ENCODE measurements around the gene PIGM. TPM values are rescaled to one million over a fixed set of nuclear protein-coding genes. Genes with fewer than 3 reads are reported as not detected.

Gene PIGM
- total RNA-seq, 2 experiments from 2014 or later: 3.9 to 4.0 TPM

DNA sequence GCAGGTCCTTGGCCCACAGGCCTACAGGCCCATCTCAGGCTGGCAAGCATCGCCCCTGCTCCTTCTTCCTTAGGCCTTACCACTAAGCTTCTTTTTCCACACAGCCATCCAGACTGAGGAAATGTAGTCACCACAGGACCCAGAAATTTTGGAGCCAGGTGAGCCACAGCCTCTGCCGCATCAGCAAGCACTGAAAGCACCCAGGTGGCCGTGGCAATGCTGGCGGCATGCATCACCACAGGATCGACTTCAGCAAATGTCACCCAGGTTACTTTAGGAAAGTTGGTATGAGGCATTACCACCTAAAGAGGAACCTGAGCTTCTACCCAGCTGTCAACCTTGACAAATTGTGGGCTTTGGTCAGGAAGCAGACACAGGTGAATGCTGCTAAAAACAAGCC is 11.6 kb downstream of the PIGM start:
- Mint-ChIP-seq H3K27me3 (peaks cover 6% of the 10 kb centered on the region), H3K4me3 (no peak overlapping the region), H3K9me3 (no peaks in the 10 kb centered on the region), H3K27ac (no peak overlapping the region), H3K4me1 (ENCODE audit: low read depth) (peaks cover 6% of the 10 kb centered on the region), H3K36me3 (ENCODE audit: low read depth) (no peaks in the 10 kb centered on the region)
- ATAC-seq (no peak), DNase-seq (no peak)
- intact Hi-C loops (cut with micrococcal nuclease): no loop called here
- CTCF ChIA-PET: interaction anchor here (1.1 to 12.3 kb wide), 5 partner anchors 13 to 84 kb away, joined by 3 to 142 read pairs (median 3); no protein-coding TSS in a partner anchor
- POLR2A ChIA-PET: interaction anchor here (1.0 to 1.3 kb wide), 2 partner anchors 11 to 48 kb away, joined by 3 to 5 read pairs; no protein-coding TSS in a partner anchor
- TF ChIP-seq, protein P1, sequence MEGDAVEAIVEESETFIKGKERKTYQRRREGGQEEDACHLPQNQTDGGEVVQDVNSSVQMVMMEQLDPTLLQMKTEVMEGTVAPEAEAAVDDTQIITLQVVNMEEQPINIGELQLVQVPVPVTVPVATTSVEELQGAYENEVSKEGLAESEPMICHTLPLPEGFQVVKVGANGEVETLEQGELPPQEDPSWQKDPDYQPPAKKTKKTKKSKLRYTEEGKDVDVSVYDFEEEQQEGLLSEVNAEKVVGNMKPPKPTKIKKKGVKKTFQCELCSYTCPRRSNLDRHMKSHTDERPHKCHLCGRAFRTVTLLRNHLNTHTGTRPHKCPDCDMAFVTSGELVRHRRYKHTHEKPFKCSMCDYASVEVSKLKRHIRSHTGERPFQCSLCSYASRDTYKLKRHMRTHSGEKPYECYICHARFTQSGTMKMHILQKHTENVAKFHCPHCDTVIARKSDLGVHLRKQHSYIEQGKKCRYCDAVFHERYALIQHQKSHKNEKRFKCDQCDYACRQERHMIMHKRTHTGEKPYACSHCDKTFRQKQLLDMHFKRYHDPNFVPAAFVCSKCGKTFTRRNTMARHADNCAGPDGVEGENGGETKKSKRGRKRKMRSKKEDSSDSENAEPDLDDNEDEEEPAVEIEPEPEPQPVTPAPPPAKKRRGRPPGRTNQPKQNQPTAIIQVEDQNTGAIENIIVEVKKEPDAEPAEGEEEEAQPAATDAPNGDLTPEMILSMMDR (IDR thresholded peaks at IDR 0.05): no peak

DNA sequence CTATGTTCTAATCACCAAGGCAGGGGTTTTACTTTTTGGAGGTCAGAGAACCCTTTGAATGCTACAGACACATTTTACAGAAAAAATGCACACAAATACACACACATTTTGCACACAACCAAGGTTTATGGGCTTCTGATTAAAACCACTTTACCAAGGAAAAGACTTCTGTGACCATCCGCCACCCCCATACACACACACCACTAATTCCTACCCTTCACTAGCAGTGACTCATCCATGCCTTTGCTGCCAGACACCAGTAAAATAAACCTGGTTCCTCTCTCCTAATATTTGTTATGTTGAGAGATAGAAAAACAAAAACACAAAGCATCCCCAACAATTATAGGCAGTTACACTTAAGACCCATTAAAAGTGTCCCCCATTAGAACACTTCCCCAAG is 12.9 kb downstream of the PIGM start:
- intact Hi-C loops (cut with micrococcal nuclease): no loop called here
- peak; percentile 15 for DNase-seq
- H3K27me3 Mint-ChIP-seq: peaks cover 6% of the 10 kb centered on the region
- ChIA-PET CTCF (interaction anchor here (1.0 to 12.3 kb wide), 3 partner anchors 12 to 61 kb away, joined by 3 to 142 read pairs (median 5); no protein-coding TSS in a partner anchor), POLR2A (interaction anchor here (1.6 kb wide), 1 partner anchor 94 kb away, joined by 4 read pairs; no protein-coding TSS in a partner anchor)
- ATAC-seq: peak; percentile 47
- H3K27ac Mint-ChIP-seq: no peak overlapping the region
- peaks cover 4% of the 10 kb centered on the region for H3K4me1 Mint-ChIP-seq (ENCODE audit: low read depth)
- no peaks in the 10 kb centered on the region for H3K36me3 Mint-ChIP-seq (ENCODE audit: low read depth)
- TF ChIP-seq, protein P1 (IDR thresholded peaks at IDR 0.05): no peak
- H3K4me3 Mint-ChIP-seq: no peak overlapping the region
- no peaks in the 10 kb centered on the region for H3K9me3 Mint-ChIP-seq

DNA sequence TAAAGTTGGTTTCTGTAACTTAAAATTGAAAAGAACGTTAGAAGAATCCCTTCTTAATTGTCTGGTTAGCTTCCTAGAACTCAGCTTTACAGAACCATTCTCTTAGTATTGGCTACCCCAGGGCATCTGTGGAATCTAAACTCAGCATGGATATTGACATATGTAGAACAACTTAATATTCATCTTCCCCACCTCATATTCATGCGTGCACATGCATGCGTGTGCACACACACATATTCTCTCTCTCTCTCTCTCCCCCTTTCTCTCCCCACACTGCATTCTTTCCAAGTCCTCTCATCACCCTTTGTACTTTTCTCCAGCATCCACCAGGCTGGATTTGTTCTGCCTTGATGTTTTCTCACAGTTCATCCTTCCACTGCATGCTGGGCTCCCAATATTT is 13.4 kb downstream of the PIGM start:
- ChIA-PET CTCF (interaction anchor here (1.0 to 12.3 kb wide), 2 partner anchors 11 to 61 kb away, joined by 5 to 142 read pairs; no protein-coding TSS in a partner anchor), POLR2A (interaction anchor here (1.6 kb wide), 1 partner anchor 94 kb away, joined by 4 read pairs; no protein-coding TSS in a partner anchor)
- peaks cover 4% of the 10 kb centered on the region for H3K4me1 Mint-ChIP-seq (ENCODE audit: low read depth)
- TF ChIP-seq, protein P1 (IDR thresholded peaks at IDR 0.05): no peak
- no peaks in the 10 kb centered on the region for H3K9me3 Mint-ChIP-seq
- peaks cover 10% of the 10 kb centered on the region for H3K27me3 Mint-ChIP-seq
- ATAC-seq (no peak), DNase-seq (no peak)
- H3K36me3 Mint-ChIP-seq (ENCODE audit: low read depth): no peaks in the 10 kb centered on the region
- H3K4me3 Mint-ChIP-seq: no peak overlapping the region
- H3K27ac Mint-ChIP-seq: no peak overlapping the region
- intact Hi-C loops (cut with micrococcal nuclease): no loop called here

DNA sequence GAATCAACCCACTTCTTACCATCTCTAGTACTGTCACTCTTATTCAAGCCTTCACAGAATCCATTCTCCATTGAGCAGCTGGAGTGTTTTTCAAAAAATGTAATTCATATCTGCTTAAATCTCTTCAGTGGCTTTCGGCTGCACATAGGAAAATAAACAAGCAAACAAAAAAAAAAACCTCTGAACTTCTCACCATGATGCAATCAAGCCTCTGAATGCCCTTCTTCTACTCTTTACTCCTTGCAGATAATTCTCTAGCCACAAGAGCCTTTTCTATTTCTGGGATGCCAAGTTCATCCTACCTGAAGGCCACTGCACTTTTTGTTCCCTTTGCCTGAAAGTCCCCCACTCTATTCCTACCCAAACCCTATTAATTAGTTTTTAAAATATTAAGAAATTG is 14.2 kb downstream of the PIGM start:
- Mint-ChIP-seq H3K4me3 (no peak overlapping the region), H3K4me1 (ENCODE audit: low read depth) (peaks cover 4% of the 10 kb centered on the region), H3K27me3 (peaks cover 11% of the 10 kb centered on the region), H3K36me3 (ENCODE audit: low read depth) (no peaks in the 10 kb centered on the region), H3K27ac (no peak overlapping the region), H3K9me3 (no peaks in the 10 kb centered on the region)
- CTCF ChIA-PET: interaction anchor here (12.3 kb wide), 1 partner anchor 10 kb away, joined by 142 read pairs; no protein-coding TSS in a partner anchor
- POLR2A ChIA-PET: interaction anchor here (1.6 kb wide), 1 partner anchor 93 kb away, joined by 4 read pairs; no protein-coding TSS in a partner anchor
- DNase-seq (no peak), ATAC-seq (no peak)
- intact Hi-C loops (cut with micrococcal nuclease): no loop called here
- TF ChIP-seq, protein P1 (IDR thresholded peaks at IDR 0.05): no peak

DNA sequence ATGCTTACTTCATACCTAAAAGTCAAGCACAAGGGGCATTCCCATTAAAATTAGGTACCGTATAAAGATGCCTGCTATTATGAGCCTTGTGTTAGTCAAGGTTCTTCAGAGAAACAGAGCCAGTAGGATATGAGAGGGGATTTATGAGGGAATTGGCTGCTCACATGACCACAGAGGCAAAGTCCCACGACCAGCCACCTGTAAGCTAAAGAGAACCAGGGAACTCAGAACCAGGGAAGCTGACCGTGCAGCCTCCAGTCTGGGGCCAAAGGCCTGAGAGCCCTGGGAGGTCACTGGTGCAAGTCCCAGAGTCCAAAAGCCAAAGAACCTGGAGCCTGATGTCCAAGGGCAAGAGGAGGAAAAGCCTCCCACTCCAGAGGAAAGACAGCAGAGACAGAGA is 20.0 kb downstream of the PIGM start:
- TF ChIP-seq, protein P1 (IDR thresholded peaks at IDR 0.05): no peak
- intact Hi-C loops (cut with micrococcal nuclease): no loop called here
- DNase-seq (no peak), ATAC-seq (no peak)
- Mint-ChIP-seq H3K27ac (no peak overlapping the region), H3K9me3 (no peaks in the 10 kb centered on the region), H3K36me3 (ENCODE audit: low read depth) (no peaks in the 10 kb centered on the region), H3K4me3 (no peak overlapping the region), H3K27me3 (peaks cover 6% of the 10 kb centered on the region), H3K4me1 (ENCODE audit: low read depth) (no peaks in the 10 kb centered on the region)
- ChIA-PET CTCF (interaction anchor here (14.6 kb wide), 1 partner anchor 81 kb away, joined by 374 read pairs; the partner anchor contains the start of gene TAGLN2), POLR2A (no interaction called here)
